ES-I3 (cell line): ENCODE measurements around the gene ZCCHC24.

Source experiments
- H3K36me3 ChIP-seq: 2 replicates; pipeline ENCODE4 v1.6.1; 2013; ENCODE audit warnings: mild to moderate bottlenecking, low read length, control low read depth, moderate library complexity; ENCODE audit not compliant: insufficient read depth
- H3K4me1 ChIP-seq: 2 replicates; pipeline ENCODE4 v1.6.1; 2013; ENCODE audit warnings: mild to moderate bottlenecking, control low read depth, low read length; ENCODE audit not compliant: insufficient read depth
- H3K9ac ChIP-seq: 2 replicates; pipeline ENCODE4 v1.6.1; 2013; ENCODE audit warnings: low read depth, mild to moderate bottlenecking, low read length, moderate library complexity
- H3K9me3 ChIP-seq: 2 replicates; pipeline ENCODE4 v1.6.1; 2013; ENCODE audit warnings: mild to moderate bottlenecking, low read length, moderate library complexity; ENCODE audit not compliant: control insufficient read depth, insufficient read depth

ZCCHC24 gene

DNA sequence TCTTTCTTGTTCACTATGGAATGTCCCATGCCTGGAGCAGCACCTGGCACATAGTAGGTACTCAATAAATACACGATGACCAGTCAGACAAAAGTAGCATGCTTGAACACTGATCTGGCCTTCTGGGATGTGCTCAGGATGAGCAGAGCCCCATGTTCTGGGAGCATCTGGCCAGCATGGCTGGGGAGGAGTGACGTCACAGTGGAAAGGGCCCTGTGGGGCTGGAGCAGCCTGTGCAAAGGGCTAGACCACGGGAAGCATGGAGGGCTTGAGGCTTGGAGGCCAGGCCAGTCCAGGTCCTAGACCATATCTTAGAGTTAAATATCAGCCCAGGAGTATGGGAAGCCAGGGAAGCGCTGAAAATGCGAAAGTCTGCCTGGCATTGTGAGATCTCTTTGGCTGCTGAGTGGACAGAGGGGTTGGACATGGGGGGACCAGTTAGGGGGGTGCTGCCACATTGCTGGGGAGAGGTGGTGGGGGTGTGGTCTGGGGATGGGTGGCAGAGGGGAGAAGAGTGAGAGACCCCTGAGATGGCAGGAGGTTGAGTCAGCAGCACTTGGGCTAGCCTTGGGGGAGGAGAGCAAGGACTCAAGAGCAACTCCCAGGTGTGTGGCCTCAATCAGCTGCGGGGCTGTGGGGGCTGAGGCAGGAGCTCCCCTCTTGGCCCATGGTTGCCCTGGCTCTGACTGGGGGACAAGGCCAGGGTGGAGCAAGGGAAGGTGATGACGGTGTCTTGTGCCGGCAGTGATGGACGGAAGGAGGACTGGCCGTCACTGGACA is 34.9 kb downstream of the ZCCHC24 start:
- H3K9me3 ChIP-seq: no peaks in the 10 kb centered on the region
- no peak overlapping the region for H3K9ac ChIP-seq
- H3K36me3 ChIP-seq: no peaks in the 10 kb centered on the region
- H3K4me1 ChIP-seq: no peaks in the 10 kb centered on the region; the same call in 1 of the 2 replicates

DNA sequence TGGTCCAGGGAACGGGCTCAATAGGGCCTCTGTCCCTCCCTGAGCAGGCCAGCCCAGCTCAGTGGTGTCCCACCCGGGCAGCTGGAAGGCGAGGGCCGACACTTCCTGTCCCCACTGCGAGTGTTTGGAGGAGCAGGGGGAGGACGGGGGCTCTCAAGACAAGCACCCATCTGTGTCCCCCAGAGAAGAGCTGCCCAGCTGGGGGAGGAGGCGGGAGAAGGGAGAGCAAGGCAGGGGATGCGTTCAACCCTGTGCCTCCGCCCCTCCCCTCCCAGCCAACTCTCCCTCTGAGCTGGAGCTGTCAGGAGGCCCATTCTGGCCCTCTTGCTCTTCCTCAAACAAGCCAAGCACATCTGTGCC is 35.7 kb downstream of the ZCCHC24 start:
- Histone ChIP-seq H3K9ac (no peak overlapping the region), H3K36me3 (no peaks in the 10 kb centered on the region), H3K4me1 (peaks cover 8% of the 10 kb centered on the region; the same call in 1 of the 2 replicates)

DNA sequence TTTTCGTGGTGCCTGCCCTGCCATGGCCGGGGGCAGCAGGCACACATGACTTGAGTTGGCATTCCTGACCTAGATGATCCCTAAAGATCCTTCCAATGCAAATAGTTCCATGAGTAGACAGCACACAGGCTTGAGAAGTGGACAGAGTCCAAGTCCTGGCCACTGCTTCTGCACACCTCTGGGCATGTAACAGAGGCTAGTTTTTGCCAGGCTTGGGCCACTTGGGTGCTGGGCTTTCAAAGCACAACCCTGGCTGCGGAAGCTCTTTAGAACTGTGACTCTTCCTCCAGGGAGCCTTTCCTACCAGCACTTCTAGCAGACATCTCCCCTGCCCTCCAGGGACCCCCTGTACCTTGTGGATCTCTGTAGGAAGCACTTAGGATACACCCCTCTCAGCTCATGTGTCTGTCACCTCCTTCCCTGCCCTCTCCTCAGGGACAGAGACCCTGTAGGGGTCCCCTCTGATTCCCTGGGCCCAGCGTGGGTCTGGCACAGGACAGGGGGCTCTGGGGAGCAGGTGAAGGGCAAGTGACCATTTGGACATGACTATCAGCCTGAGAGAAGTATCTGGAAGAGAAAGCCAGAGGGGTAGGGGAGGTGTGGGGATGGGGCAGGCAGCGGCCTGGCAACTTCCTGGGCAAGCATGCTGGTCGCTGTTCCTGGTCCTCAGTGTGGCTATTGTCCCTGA is 36.2 kb downstream of the ZCCHC24 start:
- Histone ChIP-seq H3K4me1 (peaks cover 13% of the 10 kb centered on the region; the same call in 1 of the 2 replicates), H3K9me3 (no peaks in the 10 kb centered on the region), H3K36me3 (no peaks in the 10 kb centered on the region), H3K9ac (no peak overlapping the region)

More for the DNA sequence above, 35.7 kb downstream of the ZCCHC24 start:
- no peaks in the 10 kb centered on the region for H3K9me3 ChIP-seq

DNA sequence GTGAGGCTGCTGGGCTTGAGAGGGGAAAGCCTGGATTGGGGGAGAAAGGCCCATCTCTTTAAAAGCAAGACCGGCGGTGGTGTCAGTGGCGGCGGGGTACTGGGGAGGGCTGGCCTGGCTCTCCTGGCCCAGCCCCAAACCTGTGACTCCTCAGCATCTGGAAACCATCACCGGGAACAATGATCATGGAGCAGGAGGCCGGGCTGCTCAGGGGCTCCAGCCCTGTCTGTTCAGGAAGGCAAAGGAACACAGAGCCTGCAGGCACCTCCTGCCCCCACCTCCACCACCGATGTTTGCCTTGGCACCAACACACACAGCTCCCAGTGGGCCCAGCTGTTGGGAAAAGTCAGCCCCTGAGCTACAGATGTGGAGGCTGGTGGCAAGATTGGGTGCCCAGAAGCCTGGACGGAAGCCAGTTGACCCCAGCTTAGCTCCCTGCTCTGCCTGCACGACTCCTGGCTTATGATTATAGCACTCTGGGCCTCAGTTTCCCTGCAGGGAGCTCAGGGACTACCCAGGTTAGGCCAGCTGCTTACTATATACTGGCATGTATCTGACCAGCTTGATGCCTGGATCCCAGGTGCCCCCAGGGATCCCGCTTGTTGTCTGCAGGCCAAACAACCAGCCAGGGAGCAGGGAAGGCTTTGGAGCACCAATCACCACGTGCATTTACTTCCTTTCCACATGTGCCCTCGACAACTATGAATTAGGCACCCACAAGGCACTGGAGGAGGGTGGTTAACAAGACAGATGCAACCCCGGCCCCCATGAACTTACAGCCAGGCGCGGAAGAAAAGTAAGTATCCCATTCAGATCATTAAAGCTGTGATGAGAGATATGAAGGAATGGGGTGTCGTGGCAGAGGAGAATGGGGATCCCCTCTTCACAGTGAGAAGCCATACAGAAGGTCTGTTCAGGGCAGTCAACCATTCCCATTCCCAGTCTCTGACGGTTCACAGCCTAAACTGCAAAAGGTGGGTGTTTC is 37.3 kb downstream of the ZCCHC24 start:
- no peak overlapping the region for H3K9ac ChIP-seq
- peaks cover 19% of the 10 kb centered on the region; the same call in 1 of the 2 replicates for H3K4me1 ChIP-seq
- H3K9me3 ChIP-seq: no peaks in the 10 kb centered on the region
- no peaks in the 10 kb centered on the region for H3K36me3 ChIP-seq

DNA sequence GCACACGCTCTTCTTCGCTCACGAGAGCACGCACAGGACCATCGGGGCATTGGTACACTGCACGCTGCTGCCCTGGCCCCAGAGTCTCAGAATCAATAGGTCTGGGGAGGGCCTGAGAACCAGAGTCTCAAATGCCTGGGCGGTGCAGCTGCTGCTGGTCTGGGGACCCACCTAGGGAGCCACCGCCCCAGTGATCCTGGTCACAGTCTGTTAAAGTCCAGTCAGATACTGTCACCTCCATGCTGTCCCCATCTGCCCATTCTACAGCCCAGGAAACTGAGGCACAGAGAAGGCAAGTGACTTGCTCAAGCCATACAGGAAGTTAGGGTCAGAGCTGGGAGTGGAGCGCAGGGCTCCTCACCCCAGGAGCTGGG is 38.0 kb downstream of the ZCCHC24 start:
- Histone ChIP-seq H3K36me3 (no peaks in the 10 kb centered on the region), H3K4me1 (peaks cover 21% of the 10 kb centered on the region; the same call in 1 of the 2 replicates), H3K9ac (no peak overlapping the region), H3K9me3 (no peaks in the 10 kb centered on the region)

DNA sequence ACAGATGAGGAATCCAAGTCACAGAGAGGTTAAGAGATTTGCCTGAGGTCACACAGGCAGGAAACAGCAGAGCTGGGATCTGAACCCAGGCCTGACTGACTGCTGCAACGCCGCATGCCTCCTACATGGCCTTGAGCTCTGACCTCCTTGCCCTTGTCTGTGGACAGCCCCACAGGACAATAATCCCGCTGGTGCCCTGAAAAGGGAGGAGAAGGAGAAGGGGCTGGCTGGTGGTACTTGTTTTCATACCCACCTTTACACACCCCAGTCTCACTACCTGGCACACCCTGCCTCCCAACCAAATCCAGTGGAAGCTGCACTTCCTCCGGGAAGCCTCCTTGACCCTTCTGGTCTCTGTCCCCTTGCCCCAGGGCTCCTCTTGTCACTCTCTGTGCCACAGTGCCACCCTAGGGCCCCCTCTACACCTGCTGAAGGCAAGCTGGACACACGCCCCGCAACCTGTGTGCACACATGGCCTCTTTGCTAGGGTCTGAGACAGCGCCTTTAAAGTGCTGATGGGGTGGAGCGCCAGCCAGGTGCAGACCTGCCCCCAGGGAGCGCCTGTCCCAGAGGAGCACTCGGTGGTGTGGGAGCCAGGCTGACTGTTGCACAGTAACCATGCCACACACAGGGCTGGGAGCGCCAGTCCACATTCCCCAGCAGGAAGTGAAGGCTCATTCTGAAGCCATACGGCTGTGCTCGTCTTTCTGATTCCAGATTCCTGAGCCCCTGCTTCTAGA is 38.6 kb downstream of the ZCCHC24 start:
- Histone ChIP-seq H3K9me3 (no peaks in the 10 kb centered on the region), H3K36me3 (no peaks in the 10 kb centered on the region), H3K4me1 (peaks cover 21% of the 10 kb centered on the region; the same call in 1 of the 2 replicates), H3K9ac (no peak overlapping the region)

DNA sequence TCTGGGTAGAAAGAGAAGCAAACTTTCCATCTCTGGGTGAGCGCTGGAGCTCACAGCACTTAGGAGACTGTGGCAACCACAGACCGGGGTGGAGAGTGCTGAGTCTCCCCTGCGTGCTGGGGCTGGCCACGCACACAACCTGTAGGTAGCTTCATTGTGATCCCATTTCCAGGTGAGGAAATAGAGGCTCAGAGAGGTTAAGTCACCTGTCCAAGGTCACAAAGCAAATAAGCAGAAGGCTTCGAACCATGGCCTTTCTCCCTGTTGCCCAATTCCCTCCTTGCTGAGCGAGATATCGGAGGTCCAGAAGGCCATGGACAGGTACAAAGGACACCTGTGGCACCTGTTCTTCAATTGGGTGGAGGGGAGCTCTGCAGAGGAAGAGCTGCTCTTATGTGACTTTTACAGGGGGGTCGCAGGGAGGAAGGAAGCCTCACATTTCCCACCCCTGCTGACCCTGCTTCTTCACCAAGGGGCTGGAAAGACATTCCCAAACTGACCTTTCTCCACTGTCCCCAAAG is 39.4 kb downstream of the ZCCHC24 start:
- H3K9ac ChIP-seq: no peak overlapping the region
- H3K36me3 ChIP-seq: no peaks in the 10 kb centered on the region
- peaks cover 21% of the 10 kb centered on the region; the same call in 1 of the 2 replicates for H3K4me1 ChIP-seq
- H3K9me3 ChIP-seq: no peaks in the 10 kb centered on the region

DNA sequence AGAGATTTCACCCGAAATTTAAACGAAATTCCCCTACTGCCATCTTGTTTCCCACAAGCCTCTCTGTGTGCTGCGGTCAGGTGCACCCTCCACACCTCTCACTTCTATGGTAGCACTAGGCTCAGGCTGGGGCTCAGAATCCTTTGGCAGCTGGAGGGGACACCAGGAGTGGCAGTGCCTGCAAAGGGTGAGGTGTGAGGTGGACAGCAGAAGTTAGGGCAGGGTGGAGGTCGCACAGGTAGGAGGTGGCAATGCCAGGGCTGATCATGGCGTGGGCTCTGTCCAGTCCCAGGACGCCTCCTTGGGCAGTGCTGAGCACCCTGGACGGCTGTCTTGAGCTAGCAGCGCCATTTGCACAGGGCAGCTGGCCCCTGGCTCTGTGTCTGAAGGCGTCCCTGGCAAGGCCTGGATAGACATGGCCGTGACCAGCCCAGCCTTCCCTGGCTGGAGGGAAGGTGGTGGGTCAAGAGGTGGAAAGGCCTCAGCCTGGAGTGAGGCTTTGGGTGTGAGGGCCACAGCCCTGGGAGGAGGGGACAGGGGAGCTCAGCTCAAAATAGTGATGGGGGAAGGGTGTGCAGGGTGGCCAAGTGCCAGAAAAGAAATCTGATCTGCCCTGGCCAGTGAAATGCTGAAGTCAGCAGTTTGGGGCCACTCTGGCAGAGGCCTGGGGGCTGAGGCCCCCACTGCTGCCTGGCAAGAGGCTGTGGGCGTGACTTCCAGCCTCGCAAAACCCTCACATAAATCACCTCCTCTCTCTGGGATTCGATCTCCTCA is 40.0 kb downstream of the ZCCHC24 start:
- Histone ChIP-seq H3K9ac (no peak overlapping the region), H3K36me3 (no peaks in the 10 kb centered on the region), H3K9me3 (no peaks in the 10 kb centered on the region), H3K4me1 (peaks cover 21% of the 10 kb centered on the region)

DNA sequence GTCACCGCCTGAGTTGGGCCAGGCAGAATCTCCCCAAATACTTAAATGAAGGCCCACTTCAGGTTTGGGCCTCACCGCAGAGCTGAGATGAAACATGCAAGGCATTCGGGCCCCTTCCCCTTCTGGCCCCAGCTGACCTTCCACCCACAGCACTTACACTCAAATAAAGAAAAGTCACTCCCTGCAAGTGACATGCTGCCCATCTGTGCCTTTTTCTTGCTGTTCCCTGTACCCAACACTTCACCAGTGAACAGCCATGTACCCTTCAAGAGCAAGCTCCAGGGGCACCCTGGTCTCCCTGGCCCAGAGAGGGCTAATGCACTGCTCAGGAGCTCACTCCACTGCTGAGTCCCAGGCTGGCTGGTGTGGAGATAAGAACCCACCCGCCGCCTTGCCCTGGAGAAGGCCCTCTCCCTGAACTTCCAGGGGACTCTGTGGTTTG is 40.7 kb downstream of the ZCCHC24 start:
- Histone ChIP-seq H3K4me1 (peaks cover 28% of the 10 kb centered on the region), H3K9ac (no peak overlapping the region), H3K36me3 (no peaks in the 10 kb centered on the region), H3K9me3 (no peaks in the 10 kb centered on the region)

DNA sequence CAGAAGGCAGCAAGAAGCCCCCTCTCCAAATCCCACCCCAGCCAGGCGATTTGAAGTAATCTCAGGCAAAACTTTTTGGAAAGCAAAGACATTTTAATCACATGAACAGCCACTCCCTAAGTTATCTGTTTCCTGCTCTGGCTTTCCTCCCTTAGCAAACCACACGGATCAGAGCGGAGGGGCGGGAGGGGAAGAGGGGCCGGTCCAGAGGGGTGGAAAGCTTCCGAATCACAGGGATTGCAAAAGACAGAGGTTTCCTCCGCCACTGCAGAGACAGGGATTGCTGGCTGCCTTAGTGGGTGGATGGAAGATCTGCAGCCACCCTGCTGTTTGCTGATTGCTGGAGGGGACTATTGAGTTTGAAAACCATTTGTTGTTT is 41.2 kb downstream of the ZCCHC24 start:
- Histone ChIP-seq H3K9ac (no peak overlapping the region), H3K36me3 (no peaks in the 10 kb centered on the region), H3K4me1 (peaks cover 32% of the 10 kb centered on the region), H3K9me3 (no peaks in the 10 kb centered on the region)

DNA sequence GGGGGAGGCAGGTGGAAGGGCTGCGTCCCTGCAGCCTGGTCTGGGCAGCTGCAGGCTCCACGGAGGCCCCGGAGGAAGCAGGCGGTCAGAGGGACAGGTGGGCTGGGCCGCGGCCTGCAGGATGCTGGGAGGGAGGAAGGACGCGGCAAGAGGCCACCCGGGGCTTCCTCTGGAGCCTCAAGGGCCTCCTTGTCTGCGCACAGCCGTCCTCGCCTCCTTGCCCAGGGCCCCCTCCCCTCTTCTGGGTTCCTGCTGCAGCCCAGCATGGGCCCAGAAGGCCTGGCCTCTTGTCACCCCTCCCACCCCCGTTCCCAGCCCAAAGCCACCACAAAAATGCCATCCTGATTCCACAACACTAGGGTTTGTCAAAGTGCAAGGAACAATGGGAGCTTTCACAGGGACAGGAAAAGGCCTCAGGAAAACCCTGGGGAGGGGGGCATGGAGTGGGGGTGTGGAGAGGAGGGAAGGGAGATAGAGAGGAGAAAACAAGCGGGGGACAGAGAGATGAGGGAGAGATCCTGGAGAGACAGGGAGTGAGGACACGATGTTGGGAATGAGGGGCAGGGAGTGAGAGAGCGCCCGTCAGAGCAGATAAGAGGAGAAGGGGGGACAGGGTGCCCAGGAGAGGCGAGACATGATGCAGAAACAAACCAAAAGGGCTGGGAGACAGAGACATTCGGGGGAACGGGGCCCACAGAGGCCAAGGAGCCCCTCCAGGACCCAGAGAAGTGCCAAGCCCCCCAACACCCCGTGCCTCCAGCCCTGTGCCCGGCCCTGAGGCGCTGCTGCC is 41.8 kb downstream of the ZCCHC24 start:
- H3K9ac ChIP-seq: no peak overlapping the region
- H3K9me3 ChIP-seq: no peaks in the 10 kb centered on the region
- no peaks in the 10 kb centered on the region for H3K36me3 ChIP-seq
- peaks cover 36% of the 10 kb centered on the region for H3K4me1 ChIP-seq

DNA sequence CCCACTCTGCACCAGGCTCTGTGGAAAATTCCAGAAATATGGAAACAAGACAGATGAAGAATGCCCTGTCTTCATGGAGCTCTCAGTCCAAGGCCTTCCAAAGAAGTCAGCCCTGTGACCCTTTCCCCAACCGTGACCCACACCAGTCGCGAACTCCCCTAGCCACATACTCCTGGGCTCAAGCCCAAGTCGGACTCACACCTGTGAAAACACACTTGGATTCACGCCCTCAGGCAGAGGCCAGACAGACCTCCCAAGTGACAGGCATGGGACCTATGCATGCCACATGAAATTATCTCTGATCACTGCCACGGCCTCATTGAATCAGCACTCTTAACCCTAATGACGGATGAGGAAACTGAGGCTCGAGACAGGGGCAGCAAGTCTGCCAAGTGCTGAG is 42.5 kb downstream of the ZCCHC24 start:
- Histone ChIP-seq H3K4me1 (peaks cover 36% of the 10 kb centered on the region), H3K9me3 (no peaks in the 10 kb centered on the region), H3K36me3 (no peaks in the 10 kb centered on the region), H3K9ac (no peak overlapping the region)
